NCI-H1417 treated with DMSO at 0.1 percent for 48 hours (cell line): ENCODE measurements around the gene COX7A2.

Experiments used
- DNase-seq: peaks from one replicate; lab custom pipeline; 2025; lab: John Stamatoyannopoulos, UW

Gene COX7A2, protein sequence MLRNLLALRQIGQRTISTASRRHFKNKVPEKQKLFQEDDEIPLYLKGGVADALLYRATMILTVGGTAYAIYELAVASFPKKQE

DNA sequence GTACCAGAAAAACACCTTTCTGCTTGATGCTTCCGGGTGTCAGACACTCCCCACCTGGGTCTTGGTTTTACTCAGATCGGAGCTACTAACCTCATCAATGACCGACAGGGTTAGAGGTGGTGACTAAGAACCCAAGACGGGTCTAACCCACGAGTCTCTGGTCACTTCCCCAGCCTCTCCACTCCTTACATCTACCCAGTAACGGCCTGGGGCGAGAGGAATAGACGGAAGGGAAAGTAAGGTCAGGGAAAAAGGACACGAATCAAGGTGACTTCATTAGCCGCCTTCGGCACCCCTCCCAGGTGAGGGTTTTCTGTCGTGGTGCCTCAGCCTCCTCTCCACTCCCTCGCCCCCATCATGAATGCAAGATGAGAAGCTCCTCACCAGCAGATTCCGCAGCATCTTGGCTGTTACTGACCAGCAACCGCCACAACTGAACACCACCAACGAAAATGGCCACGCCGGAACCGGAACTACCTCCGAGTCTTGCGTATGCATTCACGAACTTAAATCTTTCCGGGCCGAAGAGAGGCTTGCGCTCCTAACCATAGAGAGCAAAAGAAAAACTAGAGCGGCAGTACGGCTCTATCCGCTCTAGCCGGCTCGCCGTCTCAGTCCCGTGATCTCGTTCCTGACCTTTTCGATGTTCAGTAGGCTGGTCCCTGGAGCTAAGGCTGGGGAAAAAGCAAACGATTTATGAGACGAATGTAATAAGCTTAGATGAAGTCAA, at the start of gene COX7A2:
Gene COX7A2, minus strand, starts transcription at position 469 of the 730 bp plus-strand sequence. Its CDS starts 67 bp downstream, at position 402.
- peak; percentile 88 for DNase-seq

DNA sequence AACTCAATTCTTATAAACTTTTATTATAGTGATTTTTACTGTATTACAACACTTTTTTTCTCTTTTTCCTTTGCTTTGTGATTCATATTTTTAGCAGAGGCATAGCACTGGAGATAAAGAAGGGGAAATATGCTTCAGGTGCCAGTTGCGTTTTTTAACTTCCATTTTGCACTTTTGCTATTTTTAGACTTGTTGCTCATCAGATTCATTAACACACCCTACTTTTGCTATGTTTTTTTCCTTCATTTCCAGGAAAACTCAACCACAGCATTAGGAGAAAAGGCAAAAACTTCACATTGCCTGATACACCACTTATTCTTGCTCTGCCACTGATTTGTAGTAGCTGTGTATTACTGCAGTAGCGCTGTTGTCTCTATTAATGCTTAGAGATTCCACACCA, 49.0 kb upstream of the COX7A2 start:
- DNase-seq = no peak

DNA sequence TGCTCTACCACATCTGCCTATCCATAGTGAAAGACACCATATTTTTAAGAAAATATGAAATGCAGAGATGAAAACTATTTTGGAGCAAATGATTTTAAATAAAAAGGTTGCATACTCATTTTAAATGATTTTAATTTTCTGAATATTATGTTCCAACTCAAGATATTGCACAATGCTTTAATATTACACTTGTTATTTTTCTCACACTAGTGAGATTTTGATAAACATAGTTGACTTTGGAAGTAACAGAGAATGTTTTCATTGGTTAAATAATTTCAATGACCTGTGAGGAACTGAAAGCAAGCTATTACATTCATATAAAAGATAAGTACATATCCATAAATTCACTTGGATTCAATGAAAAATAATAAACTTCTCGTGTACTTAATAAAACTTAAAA, 48.1 kb upstream of the COX7A2 start:
- no peak for DNase-seq

DNA sequence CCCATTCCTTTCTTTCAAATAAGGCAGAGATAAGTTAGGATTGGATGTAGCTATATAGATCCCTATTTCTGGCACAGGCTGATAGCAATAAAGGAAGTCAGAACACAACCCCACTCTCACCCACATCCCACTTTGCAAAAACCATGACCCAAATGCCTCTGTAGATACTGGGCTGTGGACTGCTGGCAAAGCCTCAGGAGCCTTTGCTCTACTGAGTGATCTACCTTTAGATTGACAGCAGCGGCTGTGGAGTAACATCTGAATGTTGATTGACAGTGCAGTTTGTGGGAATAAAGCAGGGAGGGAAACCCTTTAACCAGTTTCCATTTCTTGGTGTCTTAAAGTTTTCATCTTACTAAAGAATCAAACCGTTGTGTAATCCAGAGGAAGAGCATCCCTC, 47.7 kb upstream of the COX7A2 start:
- no peak for DNase-seq

DNA sequence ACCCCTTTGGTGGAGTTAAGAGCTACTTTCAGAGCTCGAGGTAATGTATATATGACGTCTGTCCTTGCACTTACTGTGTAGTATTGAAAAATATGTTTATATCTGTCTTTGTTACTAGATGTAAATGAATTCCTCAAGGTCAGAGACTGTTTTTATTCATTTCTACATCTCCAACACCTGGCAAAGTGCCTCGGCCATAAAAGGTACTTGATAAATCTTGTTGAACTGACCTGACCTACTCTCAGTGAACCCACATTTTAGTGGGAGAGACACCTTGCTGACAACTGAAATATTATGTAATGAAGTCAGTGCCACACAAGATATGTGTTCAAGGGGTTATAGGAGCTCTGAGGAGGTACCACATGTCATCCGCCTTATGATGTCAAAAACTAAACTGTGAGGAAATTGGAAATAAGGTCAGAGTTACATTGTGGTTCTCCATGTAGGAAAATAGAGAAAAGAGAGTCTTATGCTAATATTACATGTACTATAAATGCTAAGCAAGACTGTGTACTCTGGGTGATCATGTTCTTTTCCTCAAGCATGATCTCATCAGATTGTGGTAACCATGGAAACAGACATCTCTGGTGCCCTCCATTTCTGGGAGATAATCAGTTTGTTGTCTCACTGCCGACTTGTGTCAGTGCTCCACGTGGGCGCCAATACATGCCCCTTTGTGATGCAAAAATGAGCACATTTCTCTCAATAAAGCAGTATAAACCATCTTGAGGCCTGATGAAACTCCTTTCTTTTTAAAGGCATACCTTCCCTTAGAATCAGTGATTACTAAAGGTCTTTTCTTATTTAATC, 46.7 kb upstream of the COX7A2 start:
- no peak for DNase-seq

DNA sequence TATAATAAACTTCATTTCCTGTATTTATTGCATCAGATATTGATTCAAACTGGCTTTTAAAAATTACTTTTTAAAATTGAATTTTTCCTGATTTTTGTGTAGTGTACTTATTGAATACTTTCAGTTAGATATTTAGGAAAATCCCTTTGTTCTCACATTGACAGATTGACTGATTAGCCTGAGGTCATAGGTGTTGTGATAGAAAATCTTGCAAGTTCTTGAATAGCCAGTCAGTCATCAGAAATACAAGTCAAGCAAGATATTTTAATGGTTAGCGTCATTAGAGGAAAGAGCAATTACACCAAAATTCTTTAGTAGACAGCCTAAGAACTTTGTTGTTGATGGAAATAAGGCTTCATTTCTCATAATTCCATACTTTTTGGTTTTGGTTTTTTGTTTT, 44.4 kb upstream of the COX7A2 start:
- DNase-seq = no peak

DNA sequence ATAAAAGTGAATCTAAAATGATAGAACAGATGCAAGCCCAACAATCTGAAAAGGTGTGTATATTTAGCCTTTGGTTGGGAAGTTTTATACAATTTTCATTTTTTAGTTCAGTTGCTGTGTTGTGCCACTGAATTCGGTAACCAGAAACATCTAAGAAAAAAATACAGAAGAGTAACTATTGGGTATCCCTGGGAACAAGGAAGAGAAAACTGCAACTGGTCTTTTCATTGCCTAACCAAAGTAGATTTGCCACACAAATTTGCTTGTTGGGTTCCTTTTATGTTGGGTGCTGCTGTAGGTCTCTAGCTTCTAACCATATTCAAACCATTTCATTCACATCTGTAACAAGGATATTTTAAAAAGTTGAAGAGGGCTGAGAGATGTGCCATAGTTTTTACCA, 43.8 kb upstream of the COX7A2 start:
- no peak for DNase-seq

DNA sequence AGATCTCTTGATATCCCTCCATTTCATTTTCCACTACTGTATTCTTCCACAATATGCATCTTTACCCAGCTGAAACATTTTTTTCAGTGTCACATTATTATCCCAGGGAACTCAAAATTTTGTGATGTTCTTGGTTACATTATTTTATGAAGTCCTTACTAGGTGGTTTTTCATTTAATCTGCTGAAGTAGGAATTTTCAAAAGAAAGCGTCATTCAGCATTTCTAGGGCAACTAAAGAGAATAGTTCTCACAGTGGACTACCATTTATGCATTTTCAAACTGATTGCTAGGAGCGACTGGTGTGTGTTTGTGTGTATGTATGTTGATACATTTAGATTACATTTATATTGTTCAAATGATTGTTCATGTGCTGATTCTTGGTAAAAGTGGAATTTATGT, 43.4 kb upstream of the COX7A2 start:
- DNase-seq = no peak

DNA sequence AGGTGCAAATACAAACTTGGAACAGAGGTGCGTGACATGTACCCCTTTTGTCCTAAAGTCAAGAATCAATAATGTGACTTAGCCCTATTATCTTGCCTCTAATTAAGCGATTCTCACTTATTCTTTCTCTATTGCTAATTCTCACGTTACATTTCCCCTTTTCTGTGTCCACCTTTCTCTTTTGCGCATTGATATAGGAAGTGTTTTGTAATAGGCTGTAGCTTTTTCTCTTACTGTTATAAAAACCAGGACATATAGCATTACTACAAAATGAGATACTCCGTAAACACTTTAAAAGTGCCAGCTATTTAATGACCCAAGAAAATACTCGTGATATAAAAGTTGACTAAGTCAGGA, 41.7 kb upstream of the COX7A2 start:
- no peak for DNase-seq

DNA sequence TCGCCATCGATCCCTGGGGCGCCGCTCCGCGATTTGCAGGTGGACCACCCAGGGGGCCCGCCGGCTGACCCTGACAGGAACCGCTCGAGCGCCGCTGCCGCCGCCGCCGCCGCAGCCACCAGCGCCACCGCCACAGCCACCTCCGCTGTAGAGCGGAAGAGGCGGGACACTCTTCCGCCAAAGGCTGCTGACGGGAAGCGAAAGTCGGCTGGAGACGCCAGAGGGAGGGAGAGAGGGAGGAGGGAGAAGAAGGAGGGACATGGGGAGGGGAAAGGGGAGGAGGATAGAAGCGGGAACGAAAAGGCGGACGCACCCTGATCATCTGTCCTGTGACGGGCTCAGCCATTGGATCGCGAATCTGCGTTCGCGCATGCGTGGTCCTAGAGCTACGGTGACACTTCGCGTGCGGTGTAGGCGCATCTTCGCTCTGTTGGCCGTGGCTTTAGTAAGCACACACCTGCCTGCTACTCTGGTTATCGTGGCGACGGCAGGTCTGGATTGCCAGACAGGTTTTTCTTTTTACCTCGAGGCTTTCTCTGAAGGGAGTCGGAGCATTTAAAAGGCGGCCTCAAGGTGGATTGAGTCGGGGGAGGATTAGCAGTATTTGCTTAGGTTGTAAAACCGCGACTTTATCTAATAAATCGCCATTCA, 41.2 kb upstream of the COX7A2 start, which contains the start of gene TMEM30A:
Gene TMEM30A, minus strand, starts transcription at position 161 of the 651 bp plus-strand sequence. Its CDS starts 154 bp downstream, at position 7.
- DNase-seq = peak; percentile 94

DNA sequence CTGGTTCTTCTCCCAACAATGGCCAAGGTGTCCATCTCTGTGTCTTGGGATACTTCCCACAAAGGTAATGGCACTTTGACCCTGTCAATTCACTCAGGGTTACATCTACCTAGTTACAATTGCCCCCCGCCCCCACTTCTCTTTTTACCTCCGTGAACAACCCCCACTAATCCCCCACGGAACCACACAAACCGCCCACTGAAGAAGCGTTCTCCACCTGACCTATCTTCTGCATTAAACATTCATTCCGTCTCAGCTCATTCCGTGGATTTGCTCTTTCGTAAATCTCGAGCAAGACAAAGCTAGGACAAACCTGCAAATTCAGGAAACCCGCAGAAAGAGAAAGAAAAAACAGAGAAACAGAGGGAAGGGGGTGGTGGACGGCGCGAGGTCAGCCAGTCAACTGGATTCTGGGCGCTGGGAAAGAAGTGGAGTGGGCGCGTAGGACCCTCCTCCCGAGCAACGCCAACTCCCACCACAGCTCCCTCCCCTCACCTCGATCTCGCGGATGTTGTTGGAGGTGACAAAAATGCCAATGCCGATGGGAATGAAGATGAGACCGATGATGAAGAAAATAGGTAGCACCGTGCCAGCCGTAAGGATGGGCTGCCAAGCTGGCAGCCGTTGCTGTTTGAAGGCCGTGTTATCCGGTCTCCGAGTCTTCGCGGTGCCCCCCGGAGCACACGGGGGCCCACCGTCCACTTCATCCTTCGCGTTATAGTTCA, 40.5 kb upstream of the COX7A2 start:
- DNase-seq = no peak

DNA sequence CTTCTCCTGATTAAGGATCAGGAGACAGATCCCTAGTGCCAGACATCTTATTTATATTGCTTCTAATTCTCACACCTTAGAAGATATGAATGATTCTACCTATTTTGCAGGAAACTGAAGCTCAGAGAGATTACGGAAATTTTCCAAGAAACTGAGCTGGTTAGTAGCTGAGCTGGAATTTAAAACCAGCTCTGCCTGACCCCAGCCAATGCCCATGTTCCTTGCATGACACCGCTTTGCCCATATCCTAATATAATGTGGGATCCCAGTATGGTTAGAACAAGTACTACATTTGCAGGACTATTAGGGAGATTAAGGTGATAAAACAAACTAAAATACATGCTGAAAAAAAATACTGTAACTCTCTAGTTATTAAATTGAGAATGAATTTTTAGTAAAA, 39.1 kb upstream of the COX7A2 start:
- no peak for DNase-seq

DNA sequence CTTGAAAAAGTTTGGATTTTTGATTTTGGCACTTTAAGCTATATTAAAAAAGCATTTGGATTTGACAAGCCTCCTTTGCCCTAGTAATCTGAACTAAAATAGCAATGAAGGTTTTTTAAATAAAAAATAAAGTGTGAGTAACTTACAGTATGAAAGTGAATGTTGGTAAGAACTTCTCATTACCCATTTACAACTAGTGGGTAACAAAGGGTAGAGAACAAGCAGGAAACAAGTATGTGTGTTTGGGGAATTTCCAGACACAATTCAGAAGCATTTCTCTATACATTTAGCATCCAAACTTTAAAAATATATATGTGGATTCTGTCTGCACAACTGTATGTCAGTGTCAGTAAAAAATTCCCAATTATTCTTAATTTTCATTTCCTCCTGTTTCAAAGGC, 38.1 kb upstream of the COX7A2 start:
- no peak for DNase-seq

DNA sequence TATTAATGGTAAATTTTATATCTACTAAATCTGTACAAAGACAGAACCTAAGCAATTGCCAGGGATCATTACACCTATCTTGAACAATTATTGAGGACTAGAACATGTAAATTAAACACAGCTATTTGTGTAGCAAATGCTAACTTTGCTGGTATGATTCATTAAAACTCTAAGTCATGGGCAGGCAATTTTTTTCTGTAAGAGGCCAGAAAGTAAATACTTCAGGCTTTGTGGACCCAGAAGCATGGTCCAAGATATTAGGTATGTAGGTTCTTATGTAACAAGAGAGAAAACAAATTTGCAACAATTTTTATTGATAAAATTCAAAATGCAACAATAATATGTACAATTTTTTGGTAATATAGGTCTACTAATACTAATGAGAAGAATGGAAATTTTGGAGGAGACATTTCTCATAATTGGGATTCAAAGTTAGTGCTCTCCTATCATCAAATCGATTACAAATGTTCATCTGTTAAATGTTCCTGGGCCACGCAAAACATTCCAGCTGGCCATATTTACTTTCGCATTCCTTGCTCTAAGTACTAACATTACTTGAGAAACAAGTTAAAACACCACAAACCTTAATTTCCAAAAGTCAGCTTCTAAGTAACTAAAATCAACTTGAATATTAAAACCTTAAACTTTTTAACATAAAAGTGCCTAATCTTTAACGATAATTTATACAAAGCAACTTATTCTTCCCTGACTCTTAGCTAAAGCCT, 36.7 kb upstream of the COX7A2 start:
- no peak for DNase-seq

DNA sequence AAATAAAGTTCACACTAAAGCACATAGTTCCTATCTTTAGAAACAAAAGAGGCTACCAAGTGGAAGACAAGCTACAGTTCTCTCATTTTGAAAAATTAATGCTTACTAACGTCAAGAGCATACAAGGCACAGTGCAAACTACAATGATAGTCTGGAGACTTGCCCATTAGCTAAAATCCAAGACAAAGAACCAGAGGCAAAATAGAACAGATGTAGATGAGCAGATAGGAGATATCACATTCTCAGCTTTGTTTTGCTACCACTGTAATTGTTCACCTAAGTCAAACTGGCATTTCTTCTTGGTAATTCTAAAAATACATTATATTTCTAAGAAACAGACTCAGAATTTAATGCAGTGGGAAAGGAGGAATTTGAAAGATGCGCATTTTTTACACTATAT, 35.8 kb upstream of the COX7A2 start:
- no peak for DNase-seq

DNA sequence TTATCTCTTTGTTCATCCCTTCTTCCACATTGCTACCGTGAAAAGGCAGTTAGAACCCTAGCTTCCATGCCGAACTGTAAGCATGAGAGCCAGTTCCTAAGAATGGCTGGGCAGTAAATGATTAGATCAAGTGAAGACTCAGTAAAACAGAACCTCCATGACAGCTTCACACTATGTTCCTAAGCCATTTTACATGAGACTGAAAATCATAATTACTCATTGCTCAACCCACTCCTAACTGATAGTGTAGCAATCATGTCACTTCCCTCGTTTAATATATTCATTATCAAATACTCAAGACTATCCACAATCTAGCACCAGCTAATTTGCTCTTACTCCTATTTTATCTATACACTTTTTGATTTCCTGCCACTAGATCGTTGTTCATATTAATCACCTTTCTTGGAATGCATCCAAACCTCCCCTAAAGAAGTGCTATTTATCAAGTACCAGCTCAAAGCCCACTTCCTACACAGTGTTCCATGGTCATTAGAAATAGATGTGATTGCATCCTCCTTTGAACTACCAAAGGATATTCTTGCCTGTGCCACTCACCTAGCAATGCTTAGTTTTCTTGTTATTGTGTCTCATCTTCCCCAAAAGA, 35.0 kb upstream of the COX7A2 start:
- no peak for DNase-seq

DNA sequence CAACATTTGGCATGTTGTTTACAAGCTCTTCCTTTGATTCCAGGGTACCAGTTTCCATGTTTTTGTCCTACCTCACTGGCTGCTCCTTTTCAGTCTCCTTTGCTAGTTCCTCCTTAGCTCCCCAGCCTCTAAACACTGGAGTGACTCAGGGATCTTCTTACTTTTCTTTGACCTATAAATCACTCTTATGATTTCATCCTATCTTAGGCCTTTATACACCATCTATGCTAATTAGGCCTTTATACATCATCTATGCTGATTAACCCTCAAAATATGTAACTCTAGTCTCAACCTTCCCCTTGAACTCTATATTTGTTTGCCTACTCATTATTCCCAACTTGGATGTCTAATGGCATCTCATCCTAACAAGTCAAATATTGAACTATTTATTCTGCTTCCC, 31.5 kb upstream of the COX7A2 start:
- DNase-seq = no peak

DNA sequence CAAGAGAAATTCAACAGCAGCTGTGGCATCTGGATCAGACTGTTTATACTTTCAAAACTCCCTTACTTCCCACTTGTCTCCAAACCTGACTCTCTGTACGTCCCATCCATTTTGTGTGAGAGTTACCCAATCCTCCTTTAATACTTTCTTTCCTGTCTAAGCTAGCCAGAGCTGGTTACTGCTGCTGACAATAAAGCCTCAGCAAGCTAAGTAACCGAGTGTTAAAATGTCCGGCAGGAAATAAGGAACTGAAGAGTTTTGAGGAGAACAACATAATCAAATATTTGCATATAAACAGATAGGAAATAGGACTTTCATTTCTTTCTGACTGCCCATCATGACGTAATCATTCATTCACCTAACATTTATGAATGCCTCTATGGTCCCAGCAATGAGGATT, 29.4 kb upstream of the COX7A2 start:
- no peak for DNase-seq

DNA sequence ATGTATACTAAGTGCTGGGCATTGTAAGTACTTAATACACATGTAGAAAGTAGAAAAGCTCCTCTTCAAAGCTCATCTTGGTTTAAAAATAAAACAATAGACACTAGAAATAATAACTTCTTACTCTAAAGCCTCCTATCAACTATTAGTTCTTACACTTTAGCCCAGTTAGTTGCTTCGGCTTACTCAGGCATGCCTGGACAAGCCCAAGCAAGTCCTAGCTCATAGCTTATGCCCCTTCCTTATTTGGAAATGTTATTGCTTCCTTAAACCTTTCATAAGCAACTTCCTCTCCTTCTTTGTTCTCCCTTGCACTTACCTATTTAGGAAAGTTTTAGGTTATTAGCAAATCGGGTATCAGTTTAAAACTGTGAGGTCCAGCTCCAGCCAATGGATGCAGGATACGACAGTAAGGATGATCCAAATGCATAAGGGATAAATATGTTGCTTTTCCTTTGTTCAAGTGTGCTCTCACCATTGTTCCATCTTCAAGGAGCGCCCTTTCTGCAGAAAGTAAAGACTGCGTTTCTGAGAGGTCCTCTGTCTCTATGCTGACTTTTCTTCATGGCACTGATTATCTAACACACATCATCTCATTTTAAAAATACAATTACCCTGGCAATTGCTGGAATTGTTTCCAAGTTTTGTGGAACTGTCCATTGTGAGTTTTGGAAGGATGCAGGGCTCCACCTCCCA, 28.7 kb upstream of the COX7A2 start:
- no peak for DNase-seq

DNA sequence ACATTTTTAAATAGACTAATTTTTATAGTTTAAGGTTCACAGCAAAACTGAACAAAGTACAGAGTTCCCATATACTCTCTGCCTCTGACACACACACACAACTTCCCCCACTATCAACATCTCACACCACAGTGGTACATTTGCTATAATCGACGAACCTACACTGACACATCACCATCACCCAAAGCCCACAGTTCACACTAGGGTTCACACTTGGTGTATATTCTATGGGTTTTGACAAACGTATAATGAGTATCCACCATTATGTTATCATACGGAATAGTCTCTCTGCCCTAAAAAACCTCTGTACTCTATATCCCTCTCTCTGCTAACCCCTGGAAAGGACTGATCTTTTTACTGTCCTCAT, 25.4 kb upstream of the COX7A2 start:
- DNase-seq = no peak
